Neural progenitor cell (in vitro differentiated cells): ENCODE measurements around the gene FBLN1.

Experiments used
- CTCF ChIP-seq: fragments of 200-600 bp; sonication (generic); IDR thresholded peaks from 2 replicates; pipeline ENCODE4 v1.5.1; 2017; ENCODE audit warnings: antibody characterized with exemption, mild to moderate bottlenecking
- EZH2 ChIP-seq: fragments of 200-600 bp; sonication (generic); IDR thresholded peaks from 2 replicates; pipeline ENCODE4 v1.6.1; 2017; ENCODE audit warnings: antibody characterized with exemption, mild to moderate bottlenecking, moderate library complexity
- EZH2phosphoT487 ChIP-seq: fragments of 200-600 bp; sonication (generic); IDR thresholded peaks from 2 replicates; pipeline ENCODE4 v1.6.1; 2017; ENCODE audit warnings: antibody characterized with exemption

GRCh38 chr22:45631140-45631840, 128.6 kb downstream of the FBLN1 start:
- TF ChIP-seq CTCF: no peak
- no peak for TF ChIP-seq EZH2
- TF ChIP-seq EZH2phosphoT487: no peak
